SK-N-DZ (cell line): ENCODE measurements around the gene ZNF451.

Experiments used
- DNase-seq: peaks from one replicate; pipeline ENCODE4 v3.0.0-alpha.2; 2015; ENCODE audit warnings: low spot score

Gene ZNF451

DNA sequence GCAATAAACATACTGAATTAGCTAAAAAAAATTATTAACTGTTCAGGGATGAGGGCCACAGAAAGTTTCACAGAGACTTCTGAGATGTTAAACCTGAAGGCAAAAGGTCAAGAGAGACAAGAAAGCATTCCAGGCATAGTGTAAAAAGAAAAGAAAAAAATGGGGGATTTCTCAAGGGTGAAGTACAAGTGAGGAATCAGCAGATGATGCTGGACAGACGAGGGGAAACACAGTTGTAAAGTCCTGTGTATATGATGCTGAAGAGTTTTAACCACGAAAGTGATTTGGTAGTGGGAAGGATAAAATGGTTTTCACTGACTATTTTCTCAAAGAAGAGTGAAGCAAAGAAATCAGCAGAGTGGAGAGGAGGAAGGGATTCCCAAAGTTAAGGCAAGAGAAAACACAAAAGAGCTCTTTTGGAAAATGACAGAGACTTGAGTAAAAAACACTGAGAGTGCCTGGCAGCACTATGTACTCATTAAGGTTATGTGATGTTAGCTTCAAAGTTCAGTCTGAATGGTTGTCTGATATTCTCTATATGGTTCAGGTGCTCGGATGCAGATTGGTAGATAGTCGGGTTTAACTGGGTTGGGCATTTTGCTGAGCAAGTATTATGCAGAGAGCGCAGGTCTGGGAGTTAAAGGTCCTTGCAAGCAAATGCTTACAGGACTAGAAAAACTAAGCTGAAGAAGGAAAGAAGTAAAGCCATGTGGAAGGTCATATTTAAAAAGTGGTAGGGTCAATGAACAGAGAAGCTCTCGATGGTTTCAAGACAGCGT lies 115.8 kb downstream of the ZNF451 start:
- DNase-seq, result no peak

DNA sequence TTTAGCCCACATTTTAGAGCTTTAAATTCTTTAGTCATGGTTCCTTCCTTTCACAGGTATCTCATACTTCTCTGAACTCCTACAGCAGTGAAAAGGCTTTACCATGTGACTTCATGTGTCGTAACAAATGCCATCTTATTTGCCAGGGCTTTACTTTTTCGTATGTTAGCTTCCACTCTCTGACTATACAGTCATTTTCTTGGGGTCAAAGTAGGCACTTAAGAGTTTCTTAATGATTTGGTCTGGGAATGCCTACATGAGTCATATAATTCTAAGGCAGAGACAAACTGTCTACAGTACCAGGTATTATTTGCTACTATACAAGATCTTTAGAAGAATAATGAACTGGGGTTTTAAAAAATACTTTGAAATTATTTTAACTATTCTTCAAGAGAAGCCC lies 117.2 kb downstream of the ZNF451 start:
- no peak for DNase-seq

DNA sequence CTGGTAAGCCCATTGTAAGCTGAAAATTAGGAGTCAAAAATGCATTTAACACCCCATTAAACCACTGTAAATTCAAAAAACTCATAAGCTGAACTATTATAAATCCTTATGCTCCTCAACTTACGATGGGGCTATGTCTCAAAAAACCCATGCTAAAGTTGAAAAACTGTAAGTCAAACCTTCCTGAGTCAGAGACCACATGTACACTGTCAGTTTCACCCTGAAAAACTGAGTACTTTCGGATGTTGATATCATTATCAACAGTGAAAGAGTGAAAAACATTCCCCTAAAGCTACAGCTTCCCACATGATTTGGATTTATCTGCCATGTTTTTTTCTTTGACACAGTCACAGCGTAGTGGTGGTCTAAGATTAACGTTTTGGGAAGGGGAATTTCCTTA lies 117.9 kb downstream of the ZNF451 start:
- no peak for DNase-seq

DNA sequence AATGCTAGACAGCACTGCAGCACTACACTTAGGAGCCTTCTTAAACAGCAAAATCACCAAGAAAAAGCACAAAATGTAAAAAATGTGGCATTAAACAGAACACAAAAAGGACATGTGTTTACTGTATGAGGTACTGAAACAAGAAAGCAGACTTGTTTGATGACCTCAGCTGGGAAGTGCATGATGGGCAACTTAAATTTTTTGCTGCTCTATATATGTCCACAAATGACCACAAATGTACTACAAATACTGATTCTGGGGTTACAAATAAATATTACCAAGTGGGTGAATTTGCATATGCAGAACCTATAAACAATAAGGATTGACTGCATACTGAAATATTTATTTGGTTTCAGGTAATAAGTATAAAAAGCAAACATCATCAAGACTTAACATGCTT lies 119.0 kb downstream of the ZNF451 start:
- DNase-seq, result no peak

DNA sequence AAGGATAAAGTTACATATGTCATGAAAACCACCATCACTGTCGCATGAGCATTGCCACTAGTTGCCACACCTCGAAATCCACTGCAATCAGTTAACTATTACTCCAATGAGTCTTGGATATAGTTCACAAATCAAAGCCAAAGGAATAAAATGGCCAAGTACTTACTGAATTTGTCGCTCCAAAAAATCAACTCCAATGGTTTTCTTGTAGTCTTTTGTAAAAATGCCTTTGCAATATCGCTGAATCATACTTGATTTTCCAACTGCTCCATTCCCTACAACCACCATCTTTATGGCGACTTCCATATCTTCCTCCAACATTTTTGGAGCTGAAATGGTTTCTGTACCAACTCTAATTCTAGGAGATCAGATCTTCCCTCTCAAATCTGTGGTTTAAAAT lies 120.1 kb downstream of the ZNF451 start:
- no peak for DNase-seq

DNA sequence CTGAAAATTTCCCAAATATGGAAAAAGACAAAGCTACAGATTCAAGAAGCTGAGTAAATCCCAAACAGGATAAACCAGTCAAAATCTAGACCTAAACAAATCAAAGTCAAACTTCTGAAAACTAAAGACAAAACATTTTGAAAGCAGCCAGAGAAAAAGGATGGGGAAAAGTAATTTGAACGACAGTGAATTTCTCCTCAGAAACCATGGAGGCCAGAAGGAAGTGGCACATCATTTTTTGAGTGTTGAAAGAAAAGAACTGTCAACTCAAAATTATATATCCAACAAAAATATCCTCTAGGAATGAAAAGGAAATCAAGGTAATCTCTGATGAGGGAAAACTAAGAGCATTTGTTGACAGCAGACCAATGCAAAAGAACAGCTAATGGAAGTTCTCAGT lies 125.3 kb downstream of the ZNF451 start:
- no peak for DNase-seq

DNA sequence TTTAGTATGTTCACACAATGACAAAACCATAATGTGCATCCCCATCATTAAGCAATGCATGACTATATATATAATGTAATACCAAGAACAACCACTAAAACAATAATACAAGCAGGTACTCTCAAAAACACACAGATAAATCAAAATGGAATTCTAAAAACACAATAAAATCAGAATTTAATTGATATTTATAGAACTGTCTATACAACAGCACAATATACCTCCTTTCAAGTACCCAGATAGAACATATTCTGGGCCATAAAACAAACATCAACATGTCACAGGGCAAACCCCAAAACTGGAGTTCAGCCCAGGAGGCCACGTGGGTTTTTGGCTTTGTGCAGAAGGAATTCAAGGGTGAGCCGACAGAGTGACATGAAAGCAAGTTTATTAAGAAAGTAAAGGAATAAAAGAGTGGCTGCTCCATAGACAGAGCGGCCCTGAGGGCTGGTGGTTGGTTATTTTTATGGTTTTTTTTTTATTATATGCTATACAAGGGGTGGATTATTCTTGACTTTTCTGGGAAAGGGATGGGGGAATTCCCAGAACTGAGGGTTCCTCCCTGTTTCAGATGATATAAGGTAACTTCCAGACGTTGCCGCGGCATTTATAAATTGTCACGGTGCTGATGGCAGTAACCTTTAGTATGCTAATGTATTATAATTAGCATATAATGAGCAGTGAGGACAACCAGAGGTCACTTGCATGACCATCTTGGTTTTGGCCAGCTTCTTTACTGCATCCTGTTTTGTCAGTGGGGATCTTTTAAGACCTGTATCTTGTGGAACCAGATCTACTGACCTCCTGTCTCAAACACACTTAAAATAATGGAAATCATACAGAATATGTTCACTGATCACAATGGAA lies 126.5 kb downstream of the ZNF451 start:
- no peak for DNase-seq

DNA sequence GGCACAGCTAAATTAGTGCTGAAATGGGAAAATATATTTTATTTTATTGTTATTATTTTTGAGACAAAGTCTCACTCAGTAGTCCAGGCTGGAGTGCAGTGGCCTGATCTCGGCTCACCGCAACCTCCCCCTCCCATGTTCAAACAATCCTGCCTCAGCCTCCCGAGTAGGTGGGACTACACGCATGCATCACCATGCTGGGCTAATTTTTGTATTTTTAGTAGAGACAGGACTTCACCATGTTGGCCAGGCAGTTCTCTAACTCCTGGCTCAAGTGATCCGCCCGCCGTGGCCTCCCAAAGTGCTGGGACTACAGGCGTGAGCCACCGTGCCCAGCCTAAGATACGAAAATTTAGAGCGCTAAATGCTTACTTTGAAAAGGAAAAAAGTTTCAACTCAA lies 127.3 kb downstream of the ZNF451 start:
- no peak for DNase-seq
